ENCODE results near the gene SETBP1. TPM values are rescaled to one million over a fixed set of nuclear protein-coding genes. Genes with fewer than 3 reads are reported as not detected.

SETBP1 gene
- 0.37 to 0.74 TPM (median 0.63 TPM) in 5 replicates for total RNA-seq (2022; extraction: Qiagen RNA extraction)

GRCh38 chr18:44680273-44681075 is at the start of gene SETBP1:
Gene SETBP1, plus strand, starts transcription at chr18:44680888. Its CDS starts 20,459 bp downstream, at chr18:44701347.

All from A549 treated with dexamethasone at 1 μM for 4 hours (cell line).